ENCODE results near the gene PAPPA2.

The PAPPA2 gene

DNA sequence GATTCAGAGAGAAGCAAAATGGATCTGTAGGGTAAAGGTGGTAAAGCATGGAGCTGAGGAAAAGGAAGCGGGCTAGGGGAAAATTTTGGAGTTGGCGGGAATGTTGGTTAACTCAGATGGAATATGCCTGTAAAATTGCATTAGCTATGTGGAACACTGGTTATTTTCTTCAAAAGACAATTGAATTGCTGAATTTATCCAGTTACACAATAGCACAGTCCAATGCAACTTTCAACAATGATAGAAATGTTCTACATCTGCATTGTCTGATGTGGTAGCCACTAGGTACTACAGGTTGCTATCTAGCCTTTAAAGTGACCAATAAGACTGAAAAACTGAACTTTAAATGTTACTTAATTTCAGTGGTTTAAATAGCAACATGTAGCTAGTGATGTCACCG is 386.3 kb downstream of the PAPPA2 start:
- in situ Hi-C loops (cut with MboI; ENCODE audit: low pct_unique_long_range_greater_than_20kb, low sequenced_read_pairs, unreplicated experiment): no loop called here

GRCh38 chr1:176850871-176851270 is 387.9 kb downstream of the PAPPA2 start:
- in situ Hi-C loops (cut with MboI; ENCODE audit: low pct_unique_long_range_greater_than_20kb, low sequenced_read_pairs, unreplicated experiment): no loop called here
- no peak for DNase-seq (ENCODE audit: low spot score)
- TF ChIP-seq, protein P1, sequence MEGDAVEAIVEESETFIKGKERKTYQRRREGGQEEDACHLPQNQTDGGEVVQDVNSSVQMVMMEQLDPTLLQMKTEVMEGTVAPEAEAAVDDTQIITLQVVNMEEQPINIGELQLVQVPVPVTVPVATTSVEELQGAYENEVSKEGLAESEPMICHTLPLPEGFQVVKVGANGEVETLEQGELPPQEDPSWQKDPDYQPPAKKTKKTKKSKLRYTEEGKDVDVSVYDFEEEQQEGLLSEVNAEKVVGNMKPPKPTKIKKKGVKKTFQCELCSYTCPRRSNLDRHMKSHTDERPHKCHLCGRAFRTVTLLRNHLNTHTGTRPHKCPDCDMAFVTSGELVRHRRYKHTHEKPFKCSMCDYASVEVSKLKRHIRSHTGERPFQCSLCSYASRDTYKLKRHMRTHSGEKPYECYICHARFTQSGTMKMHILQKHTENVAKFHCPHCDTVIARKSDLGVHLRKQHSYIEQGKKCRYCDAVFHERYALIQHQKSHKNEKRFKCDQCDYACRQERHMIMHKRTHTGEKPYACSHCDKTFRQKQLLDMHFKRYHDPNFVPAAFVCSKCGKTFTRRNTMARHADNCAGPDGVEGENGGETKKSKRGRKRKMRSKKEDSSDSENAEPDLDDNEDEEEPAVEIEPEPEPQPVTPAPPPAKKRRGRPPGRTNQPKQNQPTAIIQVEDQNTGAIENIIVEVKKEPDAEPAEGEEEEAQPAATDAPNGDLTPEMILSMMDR (IDR thresholded peaks at IDR 0.05; ENCODE audit: extremely low read depth, insufficient read depth, missing control alignments): no peak

More for the DNA sequence above, 386.3 kb downstream of the PAPPA2 start:
- no peak for DNase-seq (ENCODE audit: low spot score)
- TF ChIP-seq, protein P1 (IDR thresholded peaks at IDR 0.05; ENCODE audit: extremely low read depth, insufficient read depth, missing control alignments): no peak

DNA sequence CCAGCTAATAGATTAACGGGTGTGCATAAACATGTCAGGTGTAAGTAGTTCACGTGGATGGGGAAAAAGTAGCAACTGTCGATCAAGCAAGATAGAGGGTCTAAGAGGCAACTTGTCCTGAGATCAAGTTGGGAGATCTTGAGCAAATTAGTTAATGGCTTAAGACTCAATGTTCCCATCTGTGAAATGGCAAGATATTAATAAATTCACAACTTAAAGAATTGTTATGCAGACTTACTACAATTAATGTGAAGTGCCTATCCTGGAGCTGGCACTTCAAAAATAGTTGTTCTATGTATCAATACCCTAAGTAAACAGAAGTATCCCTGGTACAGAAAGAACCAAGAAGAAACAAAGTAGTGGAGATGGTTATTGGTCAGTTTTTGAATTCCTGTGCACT is 389.1 kb downstream of the PAPPA2 start:
- TF ChIP-seq, protein P1 (IDR thresholded peaks at IDR 0.05; ENCODE audit: extremely low read depth, insufficient read depth, missing control alignments): no peak
- in situ Hi-C loops (cut with MboI; ENCODE audit: low pct_unique_long_range_greater_than_20kb, low sequenced_read_pairs, unreplicated experiment): no loop called here
- no peak for DNase-seq (ENCODE audit: low spot score)

DNA sequence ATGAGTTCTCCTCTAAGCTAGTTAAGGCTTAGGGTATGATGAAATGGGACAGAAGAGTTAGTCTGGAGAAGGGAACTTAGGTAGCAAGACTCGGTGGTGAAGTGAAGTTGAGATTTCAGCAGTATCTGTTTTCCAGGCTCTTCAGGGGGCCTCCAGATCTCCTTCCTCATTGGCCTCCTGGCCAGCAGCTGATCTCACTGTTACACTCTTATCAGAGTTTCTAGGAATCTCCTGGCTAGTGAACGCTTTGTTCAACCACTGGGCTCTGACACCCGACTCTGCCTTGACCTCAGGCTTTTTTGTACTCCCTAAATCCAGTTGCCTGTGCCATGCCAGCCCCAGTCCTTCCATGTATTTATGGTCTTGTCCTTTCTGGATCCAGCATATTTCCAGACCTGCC is 390.5 kb downstream of the PAPPA2 start:
- no peak for DNase-seq (ENCODE audit: low spot score)
- in situ Hi-C loops (cut with MboI; ENCODE audit: low pct_unique_long_range_greater_than_20kb, low sequenced_read_pairs, unreplicated experiment): no loop called here
- TF ChIP-seq, protein P1 (IDR thresholded peaks at IDR 0.05; ENCODE audit: extremely low read depth, insufficient read depth, missing control alignments): no peak

- in situ Hi-C loops (cut with MboI; ENCODE audit: low pct_unique_long_range_greater_than_20kb, low sequenced_read_pairs, unreplicated experiment): no loop called here
- TF ChIP-seq, protein P1 (IDR thresholded peaks at IDR 0.05; ENCODE audit: extremely low read depth, insufficient read depth, missing control alignments): no peak
- DNase-seq (ENCODE audit: low spot score): no peak
Observed at GRCh38 chr1:176854121-176854520, 391.1 kb downstream of the PAPPA2 start.

DNA sequence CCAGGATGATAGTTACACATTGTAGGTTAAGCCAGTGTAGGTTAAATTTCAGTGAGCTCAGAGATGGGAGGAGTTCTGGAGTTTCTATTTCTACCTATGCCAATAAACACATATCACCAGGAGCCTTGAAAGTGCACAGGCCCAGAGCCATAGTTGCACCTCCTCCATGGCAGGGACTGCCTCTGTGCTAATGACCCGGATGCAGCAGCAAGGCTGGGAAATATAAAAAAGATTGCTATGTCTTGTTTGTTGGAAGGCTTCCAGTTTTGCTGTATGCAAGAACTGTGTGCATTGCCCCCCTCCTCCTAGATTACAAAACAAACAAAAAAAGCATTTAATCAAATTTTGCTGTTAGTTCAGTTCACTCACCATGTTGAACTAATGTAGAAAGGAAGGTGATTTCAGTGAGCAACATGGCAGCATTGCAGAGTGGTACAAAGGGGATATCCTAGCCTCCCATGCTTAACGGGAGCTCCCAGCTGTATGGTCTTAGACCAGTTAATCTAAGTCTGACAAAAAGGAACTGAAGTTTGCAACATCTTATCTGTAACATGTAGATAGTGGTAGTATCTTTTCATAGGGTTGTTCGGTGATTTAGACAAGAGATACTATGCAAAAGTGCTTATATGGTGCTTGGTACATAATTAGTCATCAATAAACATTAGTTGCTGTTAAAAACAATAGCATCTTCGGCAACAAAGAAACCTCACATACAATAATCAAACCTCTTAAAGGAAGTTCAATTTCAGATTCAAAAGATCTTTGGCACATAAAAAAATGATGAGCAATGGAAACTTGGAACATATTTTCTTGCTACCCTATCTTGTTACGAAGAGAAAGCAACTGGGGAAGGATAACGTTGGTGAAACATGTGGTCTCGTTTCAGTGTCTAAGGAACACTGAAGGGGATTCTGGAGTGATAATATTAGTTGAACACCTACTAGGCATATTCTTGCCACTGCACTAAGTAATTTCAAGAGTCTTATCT is 392.1 kb downstream of the PAPPA2 start:
- TF ChIP-seq, protein P1 (IDR thresholded peaks at IDR 0.05; ENCODE audit: extremely low read depth, insufficient read depth, missing control alignments): no peak
- no peak for DNase-seq (ENCODE audit: low spot score)
- in situ Hi-C loops (cut with MboI; ENCODE audit: low pct_unique_long_range_greater_than_20kb, low sequenced_read_pairs, unreplicated experiment): no loop called here

All from GM13977 (cell line).